Fibroblast of lung (primary cell): ENCODE measurements around the gene JMJD7.

ENCODE experiments used
- EZH2 ChIP-seq: IDR thresholded peaks from 2 replicates; pipeline ENCODE4 v1.5.1; 2012; ENCODE audit warnings: low read length, control low read depth, mild to moderate bottlenecking; ENCODE audit errors: missing control alignments
- TF ChIP-seq, protein P1 (sequence below), 2 donors: IDR thresholded peaks in 1 of 2; conservative IDR thresholded peaks in 1 of 2; 1 replicate in 1 of 2; 2 replicates in 1 of 2; pipeline ENCODE4 v1.5.1; 2011 to 2012; ENCODE audit warnings: low read length in 2 of 2, control low read depth in 1 of 2, inconsistent platforms in 1 of 2, low read depth in 1 of 2, mild to moderate bottlenecking in 1 of 2

DNA sequence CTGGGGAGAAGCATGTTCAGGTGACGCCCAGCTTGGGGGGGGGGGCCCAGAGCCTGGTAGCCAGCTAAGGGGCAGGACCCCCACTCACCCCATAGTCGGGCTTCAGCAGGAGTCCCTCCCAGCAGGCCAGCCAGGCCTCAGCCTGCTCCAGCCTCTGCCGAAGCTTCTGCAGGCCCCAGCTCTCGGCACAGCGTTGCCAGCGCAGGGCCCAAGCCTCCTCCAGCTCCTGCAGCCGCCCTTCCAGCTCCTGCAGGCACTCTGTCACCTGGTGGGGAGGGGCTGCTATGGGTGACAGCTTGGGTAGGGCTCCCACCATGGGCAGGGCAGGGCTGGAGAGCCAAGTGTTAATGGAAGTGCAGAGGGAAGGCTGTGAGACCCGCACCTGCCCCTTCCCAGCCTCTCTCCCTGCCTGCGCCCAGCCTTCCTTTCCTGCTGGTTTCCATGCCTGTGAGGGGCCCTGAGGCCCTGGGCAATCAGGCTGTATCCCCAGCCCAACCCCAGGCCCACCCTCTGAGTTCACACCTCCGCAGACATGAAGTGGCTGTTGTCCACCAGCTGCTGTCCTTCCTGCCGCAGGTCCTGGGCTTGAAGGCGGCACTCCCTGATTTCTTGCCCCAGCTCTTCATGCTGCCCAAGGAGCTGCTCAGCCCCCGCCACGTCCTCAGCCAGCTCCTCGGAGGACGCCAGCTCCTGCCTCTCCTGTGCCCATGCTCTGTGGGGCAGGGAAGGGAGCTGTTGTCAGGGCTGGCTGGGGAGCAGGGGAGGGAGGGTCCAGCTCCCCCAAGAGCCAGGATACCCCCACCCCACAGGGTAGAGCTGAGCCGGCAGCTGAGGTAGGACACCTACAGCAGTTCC is 25.1 kb downstream of the JMJD7 start:
- TF ChIP-seq, protein P1, sequence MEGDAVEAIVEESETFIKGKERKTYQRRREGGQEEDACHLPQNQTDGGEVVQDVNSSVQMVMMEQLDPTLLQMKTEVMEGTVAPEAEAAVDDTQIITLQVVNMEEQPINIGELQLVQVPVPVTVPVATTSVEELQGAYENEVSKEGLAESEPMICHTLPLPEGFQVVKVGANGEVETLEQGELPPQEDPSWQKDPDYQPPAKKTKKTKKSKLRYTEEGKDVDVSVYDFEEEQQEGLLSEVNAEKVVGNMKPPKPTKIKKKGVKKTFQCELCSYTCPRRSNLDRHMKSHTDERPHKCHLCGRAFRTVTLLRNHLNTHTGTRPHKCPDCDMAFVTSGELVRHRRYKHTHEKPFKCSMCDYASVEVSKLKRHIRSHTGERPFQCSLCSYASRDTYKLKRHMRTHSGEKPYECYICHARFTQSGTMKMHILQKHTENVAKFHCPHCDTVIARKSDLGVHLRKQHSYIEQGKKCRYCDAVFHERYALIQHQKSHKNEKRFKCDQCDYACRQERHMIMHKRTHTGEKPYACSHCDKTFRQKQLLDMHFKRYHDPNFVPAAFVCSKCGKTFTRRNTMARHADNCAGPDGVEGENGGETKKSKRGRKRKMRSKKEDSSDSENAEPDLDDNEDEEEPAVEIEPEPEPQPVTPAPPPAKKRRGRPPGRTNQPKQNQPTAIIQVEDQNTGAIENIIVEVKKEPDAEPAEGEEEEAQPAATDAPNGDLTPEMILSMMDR (conservative IDR thresholded peaks at IDR 0.05 in 1 of 2, IDR thresholded peaks at IDR 0.05 in 1 of 2; ENCODE audit: low read depth in 1 of 2, low read length in 2 of 2): no peak
- no peak for TF ChIP-seq EZH2
